ENCODE results near the gene OPCML. TPM values are rescaled to one million over a fixed set of nuclear protein-coding genes. Genes with fewer than 3 reads are reported as not detected.

The OPCML gene
- total RNA-seq, 1 donor from 2014 or later: 2.7 TPM

DNA sequence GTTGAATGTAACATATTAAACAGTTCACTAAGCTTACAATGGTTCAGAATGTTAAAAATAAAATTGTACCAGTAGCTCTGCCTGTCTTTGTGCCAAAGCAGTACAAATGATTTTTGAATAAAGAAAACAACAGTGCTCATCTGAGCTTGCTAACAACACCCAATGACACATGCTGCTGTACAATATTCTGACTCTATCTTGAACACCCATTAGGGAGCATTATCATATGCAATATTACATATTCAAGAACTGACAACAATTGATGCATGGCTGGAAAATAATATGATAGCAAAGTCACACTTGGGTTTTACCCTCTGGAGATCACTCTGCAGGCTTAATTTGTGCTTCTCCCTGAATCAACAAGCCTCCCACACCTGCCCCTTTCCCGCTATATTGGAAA lies 953.7 kb downstream of the OPCML start:
- H3K9me3 Mint-ChIP-seq (ENCODE audit: low read depth): peaks cover 15% of the 10 kb centered on the region

DNA sequence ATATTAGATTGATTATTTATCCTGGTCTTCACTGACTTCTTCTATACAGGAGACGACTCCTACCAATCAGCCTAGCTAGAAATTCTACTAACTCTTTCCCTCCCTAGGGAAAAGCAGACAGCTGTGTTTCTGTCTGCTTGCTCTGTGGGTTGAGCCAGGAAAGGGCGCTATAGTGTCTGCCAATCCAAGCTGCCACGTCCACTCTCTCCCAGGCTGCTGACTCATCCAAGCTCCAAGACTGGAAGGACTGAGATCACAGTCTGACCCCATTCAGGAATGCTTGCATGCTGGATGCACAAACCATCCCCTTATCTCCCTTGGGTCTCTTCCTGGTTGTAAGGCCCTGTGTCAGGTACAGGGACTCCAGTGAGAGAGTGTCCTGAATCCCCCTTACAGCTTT lies 955.6 kb downstream of the OPCML start:
- peak overlapping the region; percentile 90 for H3K27ac Mint-ChIP-seq (ENCODE audit: unreplicated experiment)
- no peak for DNase-seq (ENCODE audit: low spot score)
- H3K4me3 Mint-ChIP-seq (ENCODE audit: unreplicated experiment): no peak overlapping the region
- H3K27me3 Mint-ChIP-seq (ENCODE audit: low read depth): no peaks in the 10 kb centered on the region
- TF ChIP-seq, protein P1, sequence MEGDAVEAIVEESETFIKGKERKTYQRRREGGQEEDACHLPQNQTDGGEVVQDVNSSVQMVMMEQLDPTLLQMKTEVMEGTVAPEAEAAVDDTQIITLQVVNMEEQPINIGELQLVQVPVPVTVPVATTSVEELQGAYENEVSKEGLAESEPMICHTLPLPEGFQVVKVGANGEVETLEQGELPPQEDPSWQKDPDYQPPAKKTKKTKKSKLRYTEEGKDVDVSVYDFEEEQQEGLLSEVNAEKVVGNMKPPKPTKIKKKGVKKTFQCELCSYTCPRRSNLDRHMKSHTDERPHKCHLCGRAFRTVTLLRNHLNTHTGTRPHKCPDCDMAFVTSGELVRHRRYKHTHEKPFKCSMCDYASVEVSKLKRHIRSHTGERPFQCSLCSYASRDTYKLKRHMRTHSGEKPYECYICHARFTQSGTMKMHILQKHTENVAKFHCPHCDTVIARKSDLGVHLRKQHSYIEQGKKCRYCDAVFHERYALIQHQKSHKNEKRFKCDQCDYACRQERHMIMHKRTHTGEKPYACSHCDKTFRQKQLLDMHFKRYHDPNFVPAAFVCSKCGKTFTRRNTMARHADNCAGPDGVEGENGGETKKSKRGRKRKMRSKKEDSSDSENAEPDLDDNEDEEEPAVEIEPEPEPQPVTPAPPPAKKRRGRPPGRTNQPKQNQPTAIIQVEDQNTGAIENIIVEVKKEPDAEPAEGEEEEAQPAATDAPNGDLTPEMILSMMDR (IDR thresholded peaks at IDR 0.05): peak; percentile 42
- H3K4me1 Mint-ChIP-seq (ENCODE audit: low read depth): peaks cover 26% of the 10 kb centered on the region
- peaks cover 23% of the 10 kb centered on the region for H3K9me3 Mint-ChIP-seq (ENCODE audit: low read depth)
- peaks cover 5% of the 10 kb centered on the region for H3K36me3 Mint-ChIP-seq (ENCODE audit: low read depth)

More for the DNA sequence above, 953.7 kb downstream of the OPCML start:
- no peak overlapping the region for H3K4me3 Mint-ChIP-seq (ENCODE audit: unreplicated experiment)
- H3K27ac Mint-ChIP-seq (ENCODE audit: unreplicated experiment): no peak overlapping the region
- no peaks in the 10 kb centered on the region for H3K27me3 Mint-ChIP-seq (ENCODE audit: low read depth)
- no peak for DNase-seq (ENCODE audit: low spot score)
- peaks cover 26% of the 10 kb centered on the region for H3K4me1 Mint-ChIP-seq (ENCODE audit: low read depth)
- TF ChIP-seq, protein P1 (IDR thresholded peaks at IDR 0.05): no peak
- H3K36me3 Mint-ChIP-seq (ENCODE audit: low read depth): peaks cover 5% of the 10 kb centered on the region

DNA sequence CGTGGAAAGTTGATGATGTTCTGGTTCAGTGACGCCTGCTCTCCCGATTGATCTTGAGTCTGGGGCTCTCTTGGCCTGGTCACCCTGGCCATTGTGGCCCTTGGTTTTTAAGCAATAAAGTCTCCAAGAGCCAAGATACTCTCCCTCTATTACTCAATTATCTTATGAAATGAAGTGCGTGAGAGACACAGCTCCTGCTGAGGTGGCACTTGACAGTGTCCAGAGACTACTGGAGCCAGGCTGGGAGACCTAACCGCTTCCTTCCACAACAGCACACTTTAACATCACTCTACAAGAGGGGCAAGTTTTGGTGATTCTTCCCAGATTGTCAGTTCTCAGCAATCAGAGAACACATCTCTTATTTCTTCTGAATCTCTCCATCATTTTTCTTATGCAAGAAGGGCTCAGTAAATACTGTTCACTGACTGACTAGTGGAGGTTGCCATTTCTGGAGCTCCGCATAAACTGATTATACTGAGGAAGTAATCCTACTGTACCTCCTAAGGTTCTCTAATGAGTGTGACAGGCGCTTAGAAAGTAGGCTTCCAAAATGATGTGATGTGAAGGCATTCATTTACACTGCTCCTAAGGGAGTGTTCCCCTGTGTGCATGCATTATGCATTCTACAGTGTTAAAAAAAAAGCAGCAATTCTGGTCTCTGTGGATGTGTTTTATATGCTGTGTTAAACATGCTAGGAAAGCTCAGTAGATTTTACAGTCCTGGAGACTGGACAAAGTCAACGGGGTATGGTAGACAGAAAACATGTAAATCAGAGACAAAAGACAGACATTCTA lies 968.0 kb downstream of the OPCML start:
- Mint-ChIP-seq H3K4me3 (ENCODE audit: unreplicated experiment) (no peak overlapping the region), H3K4me1 (ENCODE audit: low read depth) (no peaks in the 10 kb centered on the region), H3K27ac (ENCODE audit: unreplicated experiment) (no peak overlapping the region), H3K36me3 (ENCODE audit: low read depth) (no peaks in the 10 kb centered on the region), H3K9me3 (ENCODE audit: low read depth) (no peaks in the 10 kb centered on the region), H3K27me3 (ENCODE audit: low read depth) (no peaks in the 10 kb centered on the region)
- no peak for DNase-seq (ENCODE audit: low spot score)
- TF ChIP-seq, protein P1 (IDR thresholded peaks at IDR 0.05): no peak

DNA sequence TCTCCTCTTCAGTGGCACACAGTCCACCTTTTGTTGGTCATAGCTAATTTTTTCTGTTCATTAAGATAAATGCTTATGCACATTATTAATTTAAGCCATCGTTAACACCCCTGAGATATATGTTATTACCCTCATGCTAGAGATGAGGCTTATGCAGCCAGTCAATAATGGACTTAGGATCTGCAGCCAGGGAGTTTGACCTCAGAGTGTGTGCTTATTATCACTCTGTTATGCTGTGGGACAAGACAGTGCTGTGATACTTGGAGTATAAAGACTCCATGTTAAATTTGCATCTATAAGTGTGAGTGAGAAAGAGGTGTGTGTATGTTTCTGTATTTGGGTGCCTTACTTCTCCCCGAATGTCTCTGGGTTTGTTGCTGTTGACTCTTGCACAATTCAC lies 969.3 kb downstream of the OPCML start:
- no peak for DNase-seq (ENCODE audit: low spot score)
- Mint-ChIP-seq H3K27me3 (ENCODE audit: low read depth) (peaks cover 9% of the 10 kb centered on the region), H3K9me3 (ENCODE audit: low read depth) (no peaks in the 10 kb centered on the region), H3K4me1 (ENCODE audit: low read depth) (no peaks in the 10 kb centered on the region), H3K36me3 (ENCODE audit: low read depth) (no peaks in the 10 kb centered on the region), H3K4me3 (ENCODE audit: unreplicated experiment) (no peak overlapping the region), H3K27ac (ENCODE audit: unreplicated experiment) (no peak overlapping the region)
- TF ChIP-seq, protein P1 (IDR thresholded peaks at IDR 0.05): no peak

DNA sequence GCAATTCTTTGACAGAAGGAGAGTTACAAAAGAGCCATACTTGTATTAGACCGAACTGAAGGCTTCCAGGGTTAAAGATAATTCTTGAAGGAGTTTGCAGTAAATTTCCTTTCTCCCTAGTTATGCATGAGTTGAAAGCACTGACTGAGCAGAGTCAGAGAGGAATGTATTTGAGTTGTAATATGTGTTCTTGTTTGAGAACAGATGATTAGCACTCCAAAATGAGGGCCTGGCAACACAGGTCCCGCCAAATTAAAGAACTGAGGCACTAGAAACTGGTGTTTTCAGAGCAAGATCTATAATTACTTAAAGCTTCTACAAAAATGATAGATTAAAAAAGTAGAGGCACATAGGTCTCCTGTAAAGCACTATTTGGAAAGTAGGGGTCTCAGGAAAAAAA lies 970.4 kb downstream of the OPCML start:
- Mint-ChIP-seq H3K9me3 (ENCODE audit: low read depth) (no peaks in the 10 kb centered on the region), H3K27ac (ENCODE audit: unreplicated experiment) (no peak overlapping the region), H3K27me3 (ENCODE audit: low read depth) (peaks cover 9% of the 10 kb centered on the region), H3K4me3 (ENCODE audit: unreplicated experiment) (no peak overlapping the region), H3K4me1 (ENCODE audit: low read depth) (no peaks in the 10 kb centered on the region), H3K36me3 (ENCODE audit: low read depth) (no peaks in the 10 kb centered on the region)
- TF ChIP-seq, protein P1 (IDR thresholded peaks at IDR 0.05): no peak
- DNase-seq (ENCODE audit: low spot score): no peak
